Gastrocnemius medialis (tissue), 4 donors: ENCODE data around the gene CLDN6.

ENCODE experiments used
- POLR2A ChIP-seq, 2 donors: fragments of 450-650 bp; IDR thresholded peaks; one replicate each; pipeline ENCODE4 v1.6.1; 2017; ENCODE audit warnings: antibody characterized with exemption in 2 of 2, mild to moderate bottlenecking in 2 of 2, moderate library complexity in 2 of 2
- TF ChIP-seq, protein P1 (sequence below), 5 experiments: fragments of 450-650 bp in 3 of 5; fragments of 200-600 bp in 2 of 5; sonication (generic) in 2 of 5; IDR thresholded peaks in 4 of 5; conservative IDR thresholded peaks in 1 of 5; 1 replicate in 4 of 5; 2 replicates in 1 of 5; pipeline ENCODE4 v1.5.1; 2016 to 2019; ENCODE audit warnings: antibody characterized with exemption in 5 of 5, mild to moderate bottlenecking in 3 of 5, moderate library complexity in 3 of 5

DNA sequence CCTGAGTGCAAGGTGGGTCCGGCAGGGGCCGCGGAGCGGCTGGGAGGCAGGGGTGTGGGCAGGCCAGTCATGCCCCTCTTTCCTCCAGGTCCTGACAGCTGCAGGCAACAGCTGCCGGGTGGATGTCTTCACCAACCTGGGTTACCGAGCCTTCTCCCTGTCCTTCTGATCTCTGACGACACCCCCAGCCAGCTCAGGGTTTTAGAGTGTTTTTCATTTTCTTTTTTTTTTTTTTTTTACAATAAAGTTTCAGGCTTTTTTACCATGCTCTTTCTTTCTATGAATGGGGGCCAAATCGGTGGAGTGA, 9.5 kb upstream of the CLDN6 start:
- TF ChIP-seq, protein P1, sequence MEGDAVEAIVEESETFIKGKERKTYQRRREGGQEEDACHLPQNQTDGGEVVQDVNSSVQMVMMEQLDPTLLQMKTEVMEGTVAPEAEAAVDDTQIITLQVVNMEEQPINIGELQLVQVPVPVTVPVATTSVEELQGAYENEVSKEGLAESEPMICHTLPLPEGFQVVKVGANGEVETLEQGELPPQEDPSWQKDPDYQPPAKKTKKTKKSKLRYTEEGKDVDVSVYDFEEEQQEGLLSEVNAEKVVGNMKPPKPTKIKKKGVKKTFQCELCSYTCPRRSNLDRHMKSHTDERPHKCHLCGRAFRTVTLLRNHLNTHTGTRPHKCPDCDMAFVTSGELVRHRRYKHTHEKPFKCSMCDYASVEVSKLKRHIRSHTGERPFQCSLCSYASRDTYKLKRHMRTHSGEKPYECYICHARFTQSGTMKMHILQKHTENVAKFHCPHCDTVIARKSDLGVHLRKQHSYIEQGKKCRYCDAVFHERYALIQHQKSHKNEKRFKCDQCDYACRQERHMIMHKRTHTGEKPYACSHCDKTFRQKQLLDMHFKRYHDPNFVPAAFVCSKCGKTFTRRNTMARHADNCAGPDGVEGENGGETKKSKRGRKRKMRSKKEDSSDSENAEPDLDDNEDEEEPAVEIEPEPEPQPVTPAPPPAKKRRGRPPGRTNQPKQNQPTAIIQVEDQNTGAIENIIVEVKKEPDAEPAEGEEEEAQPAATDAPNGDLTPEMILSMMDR (IDR thresholded peaks at IDR 0.05 in 4 of 5, conservative IDR thresholded peaks at IDR 0.05 in 1 of 5) = no peak
- no peak for TF ChIP-seq POLR2A (IDR thresholded peaks at IDR 0.05)
